ENCODE data around the gene CNTD1.
"Not testable (repeated sequence)": the region's sequence is repeated elsewhere in the genome, so short reads cannot be mapped to it uniquely, and the experiment has no call there.

Gene CNTD1

GRCh38 chr17:42844761-42845555 lies 46.3 kb downstream of the CNTD1 start:
- DNase-seq (ENCODE audit: low spot score), result no peak

- DNase-seq (ENCODE audit: low spot score), result no peak
These were observed 46.9 kb downstream of the CNTD1 start for GRCh38 chr17:42845556-42845917.

- DNase-seq (ENCODE audit: low spot score), result no peak
These were observed 47.4 kb downstream of the CNTD1 start for GRCh38 chr17:42845918-42846593.

GRCh38 chr17:42846594-42847280 lies 48.1 kb downstream of the CNTD1 start:
- DNase-seq (ENCODE audit: low spot score), result no peak

- no peak for DNase-seq (ENCODE audit: low spot score)
These were observed 49.4 kb downstream of the CNTD1 start for GRCh38 chr17:42848093-42848492.

- DNase-seq (ENCODE audit: low spot score), result no peak
These were observed 50.4 kb downstream of the CNTD1 start for GRCh38 chr17:42849031-42849430.

- no peak for DNase-seq (ENCODE audit: low spot score)
These were observed 51.0 kb downstream of the CNTD1 start for GRCh38 chr17:42849451-42850181.

- DNase-seq (ENCODE audit: low spot score), result no peak
These were observed 52.3 kb downstream of the CNTD1 start, which contains the start of gene AOC3 for GRCh38 chr17:42850954-42851353. TSS of gene AOC3 (plus strand) at chr17:42851199. CDS start at chr17:42851344, 145 bp downstream.

- not testable (repeated sequence) for DNase-seq (ENCODE audit: low spot score)
These were observed 52.9 kb downstream of the CNTD1 start for GRCh38 chr17:42851371-42852240.

- no peak for DNase-seq (ENCODE audit: low spot score)
These were observed 53.7 kb downstream of the CNTD1 start for GRCh38 chr17:42852351-42852750.

GRCh38 chr17:42853004-42853403 lies 54.3 kb downstream of the CNTD1 start:
- DNase-seq (ENCODE audit: low spot score), result no peak

- DNase-seq (ENCODE audit: low spot score), result no peak
These were observed 54.9 kb downstream of the CNTD1 start for GRCh38 chr17:42853597-42853967.

- no peak for DNase-seq (ENCODE audit: low spot score)
These were observed 55.5 kb downstream of the CNTD1 start for GRCh38 chr17:42853968-42854790.

- DNase-seq (ENCODE audit: low spot score), result no peak
These were observed 56.5 kb downstream of the CNTD1 start for GRCh38 chr17:42855048-42855596.

GRCh38 chr17:42856093-42856492 lies 57.4 kb downstream of the CNTD1 start:
- not testable (repeated sequence) for DNase-seq (ENCODE audit: low spot score)

GRCh38 chr17:42856516-42856915 lies 57.9 kb downstream of the CNTD1 start:
- DNase-seq (ENCODE audit: low spot score), result not testable (repeated sequence)

- no peak for DNase-seq (ENCODE audit: low spot score)
These were observed 58.7 kb downstream of the CNTD1 start for GRCh38 chr17:42857389-42857788.

All from SK-N-DZ (cell line).